ENCODE data around the gene AAK1.

Gene AAK1

DNA sequence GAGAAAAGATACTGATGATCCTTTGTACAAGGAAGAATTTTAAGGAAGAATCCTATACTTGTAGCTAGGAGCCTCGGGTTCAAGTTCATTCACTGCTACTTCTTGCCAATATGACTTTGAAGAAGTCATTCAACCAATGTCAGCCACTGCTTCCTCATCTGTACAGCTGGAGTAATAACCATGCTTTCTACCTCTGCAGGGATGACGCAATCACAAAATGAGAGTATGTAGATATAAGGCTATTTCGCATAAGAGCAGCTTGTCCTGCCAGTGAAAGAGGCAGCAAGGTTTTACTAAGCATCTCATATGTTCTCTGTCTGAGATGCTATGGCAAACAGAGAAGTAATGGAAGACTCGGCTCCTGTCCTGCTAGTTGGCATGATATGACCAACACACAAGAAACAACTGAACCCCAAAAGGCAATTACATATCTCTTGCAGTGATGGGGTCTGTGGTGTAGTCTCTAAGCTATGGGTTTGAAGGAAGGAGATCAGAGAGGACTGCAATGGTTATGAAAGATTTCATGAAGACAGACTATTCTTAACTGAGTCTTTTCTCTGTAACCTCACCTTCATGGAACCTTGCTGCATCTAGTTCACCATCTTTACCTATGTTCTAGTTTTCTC, 9.2 kb downstream of the AAK1 start:
- Histone ChIP-seq H3K9me2 (replicated peaks; ENCODE audit: control insufficient read depth, low read length) (no peaks in the 10 kb centered on the region), H4K20me1 (ENCODE audit: control insufficient read depth, insufficient read depth, low read depth, low read length) (no peaks in the 10 kb centered on the region), H3K4me1 (ENCODE audit: control insufficient read depth, low read length) (no peaks in the 10 kb centered on the region), H3K79me2 (ENCODE audit: control insufficient read depth, low read length) (no peaks in the 10 kb centered on the region), H3K27me3 (ENCODE audit: control insufficient read depth, low read length) (peaks cover 36% of the 10 kb centered on the region), H3K4me3 (ENCODE audit: low read length) (no peak overlapping the region), H3K36me3 (ENCODE audit: control insufficient read depth, low read length) (no peaks in the 10 kb centered on the region), H3K27ac (ENCODE audit: low read depth, low read length) (no peak overlapping the region), H3K4me2 (ENCODE audit: low read length) (no peak overlapping the region), H3K9me3 (ENCODE audit: control insufficient read depth, insufficient read depth, low read length) (no peaks in the 10 kb centered on the region), H3F3A (ENCODE audit: control insufficient read depth, insufficient read depth) (no peaks in the 10 kb centered on the region)
- TF ChIP-seq, protein P1, sequence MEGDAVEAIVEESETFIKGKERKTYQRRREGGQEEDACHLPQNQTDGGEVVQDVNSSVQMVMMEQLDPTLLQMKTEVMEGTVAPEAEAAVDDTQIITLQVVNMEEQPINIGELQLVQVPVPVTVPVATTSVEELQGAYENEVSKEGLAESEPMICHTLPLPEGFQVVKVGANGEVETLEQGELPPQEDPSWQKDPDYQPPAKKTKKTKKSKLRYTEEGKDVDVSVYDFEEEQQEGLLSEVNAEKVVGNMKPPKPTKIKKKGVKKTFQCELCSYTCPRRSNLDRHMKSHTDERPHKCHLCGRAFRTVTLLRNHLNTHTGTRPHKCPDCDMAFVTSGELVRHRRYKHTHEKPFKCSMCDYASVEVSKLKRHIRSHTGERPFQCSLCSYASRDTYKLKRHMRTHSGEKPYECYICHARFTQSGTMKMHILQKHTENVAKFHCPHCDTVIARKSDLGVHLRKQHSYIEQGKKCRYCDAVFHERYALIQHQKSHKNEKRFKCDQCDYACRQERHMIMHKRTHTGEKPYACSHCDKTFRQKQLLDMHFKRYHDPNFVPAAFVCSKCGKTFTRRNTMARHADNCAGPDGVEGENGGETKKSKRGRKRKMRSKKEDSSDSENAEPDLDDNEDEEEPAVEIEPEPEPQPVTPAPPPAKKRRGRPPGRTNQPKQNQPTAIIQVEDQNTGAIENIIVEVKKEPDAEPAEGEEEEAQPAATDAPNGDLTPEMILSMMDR (IDR thresholded peaks at IDR 0.05; ENCODE audit: low read depth, low read length, poor library complexity, severe bottlenecking) = no peak
- no peak for TF ChIP-seq EZH2phosphoT487 (IDR thresholded peaks at IDR 0.05; ENCODE audit: borderline replicate concordance, low read length)

DNA sequence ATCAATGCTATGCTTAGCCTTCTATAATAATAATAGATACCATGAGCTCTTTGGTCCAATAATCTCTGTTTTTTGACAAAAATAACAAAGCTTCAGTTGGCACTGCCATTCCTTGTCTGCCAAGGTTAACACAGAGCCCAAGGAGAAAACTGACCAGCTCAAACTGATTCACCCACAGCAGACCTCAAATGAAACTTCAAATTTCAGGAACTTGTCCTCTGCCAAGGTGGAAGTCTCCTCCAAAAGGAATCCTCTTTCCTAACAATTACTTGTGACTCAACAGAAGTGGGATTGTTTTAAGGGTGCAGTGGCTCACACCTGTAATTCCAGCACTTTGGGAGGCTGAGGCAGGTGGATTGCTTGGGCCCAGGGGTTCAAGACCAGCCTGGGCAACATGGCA, 12.1 kb downstream of the AAK1 start:
- Histone ChIP-seq H3K27ac (ENCODE audit: low read depth, low read length) (no peak overlapping the region), H3K4me1 (ENCODE audit: control insufficient read depth, low read length) (no peaks in the 10 kb centered on the region), H4K20me1 (ENCODE audit: control insufficient read depth, insufficient read depth, low read depth, low read length) (no peaks in the 10 kb centered on the region), H3K9me3 (ENCODE audit: control insufficient read depth, insufficient read depth, low read length) (no peaks in the 10 kb centered on the region), H3K4me2 (ENCODE audit: low read length) (no peak overlapping the region), H3K27me3 (ENCODE audit: control insufficient read depth, low read length) (peaks cover 32% of the 10 kb centered on the region), H3K36me3 (ENCODE audit: control insufficient read depth, low read length) (no peaks in the 10 kb centered on the region), H3K79me2 (ENCODE audit: control insufficient read depth, low read length) (no peaks in the 10 kb centered on the region), H3K9me2 (replicated peaks; ENCODE audit: control insufficient read depth, low read length) (no peaks in the 10 kb centered on the region), H3F3A (ENCODE audit: control insufficient read depth, insufficient read depth) (no peaks in the 10 kb centered on the region), H3K4me3 (ENCODE audit: low read length) (no peak overlapping the region)
- no peak for TF ChIP-seq EZH2phosphoT487 (IDR thresholded peaks at IDR 0.05; ENCODE audit: borderline replicate concordance, low read length)
- TF ChIP-seq, protein P1 (IDR thresholded peaks at IDR 0.05; ENCODE audit: low read depth, low read length, poor library complexity, severe bottlenecking) = no peak

DNA sequence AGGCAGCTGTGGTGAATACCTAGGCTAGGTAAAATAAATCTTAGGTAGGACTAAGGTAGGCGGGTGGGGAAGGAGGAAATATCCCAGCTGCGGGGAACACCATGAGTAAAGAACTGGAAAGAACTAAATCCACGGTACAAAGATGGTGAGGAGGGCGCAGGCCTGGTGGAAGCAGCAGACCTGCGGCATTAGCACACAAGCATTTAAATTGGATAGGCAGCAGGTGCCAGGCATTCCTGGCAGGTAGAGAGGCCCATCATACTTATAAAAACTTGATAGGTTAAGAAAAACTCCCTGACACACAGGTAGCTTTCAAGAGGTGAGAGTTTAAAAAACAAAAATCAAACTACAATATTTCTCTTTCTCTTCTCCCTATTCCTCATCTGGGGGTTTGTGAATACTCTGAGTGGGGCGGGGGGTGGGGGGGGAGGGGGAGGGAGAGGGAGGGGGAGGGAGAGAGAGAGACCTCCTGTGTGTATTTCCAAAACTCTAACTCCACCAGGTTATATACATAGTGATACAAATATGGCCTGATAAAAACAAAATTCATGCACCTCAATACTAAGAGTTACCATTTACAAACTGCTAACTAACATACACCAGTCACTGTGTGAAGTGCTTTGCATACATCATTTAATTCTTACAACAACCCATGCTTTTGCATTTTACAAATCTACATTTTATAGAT, 13.5 kb downstream of the AAK1 start:
- H3K27ac ChIP-seq (ENCODE audit: low read depth, low read length) = no peak overlapping the region
- H3K4me2 ChIP-seq (ENCODE audit: low read length) = no peak overlapping the region
- no peaks in the 10 kb centered on the region for H3K9me2 ChIP-seq (replicated peaks; ENCODE audit: control insufficient read depth, low read length)
- no peaks in the 10 kb centered on the region for H3K4me1 ChIP-seq (ENCODE audit: control insufficient read depth, low read length)
- no peaks in the 10 kb centered on the region for H3K9me3 ChIP-seq (ENCODE audit: control insufficient read depth, insufficient read depth, low read length)
- no peaks in the 10 kb centered on the region for H3K79me2 ChIP-seq (ENCODE audit: control insufficient read depth, low read length)
- H4K20me1 ChIP-seq (ENCODE audit: control insufficient read depth, insufficient read depth, low read depth, low read length) = no peaks in the 10 kb centered on the region
- no peaks in the 10 kb centered on the region for H3K36me3 ChIP-seq (ENCODE audit: control insufficient read depth, low read length)
- no peak overlapping the region for H3K4me3 ChIP-seq (ENCODE audit: low read length)
- no peak for TF ChIP-seq EZH2phosphoT487 (IDR thresholded peaks at IDR 0.05; ENCODE audit: borderline replicate concordance, low read length)
- TF ChIP-seq, protein P1 (IDR thresholded peaks at IDR 0.05; ENCODE audit: low read depth, low read length, poor library complexity, severe bottlenecking) = no peak
- peaks cover 32% of the 10 kb centered on the region for H3K27me3 ChIP-seq (ENCODE audit: control insufficient read depth, low read length)
- H3F3A ChIP-seq (ENCODE audit: control insufficient read depth, insufficient read depth) = no peaks in the 10 kb centered on the region

All from DOHH2 (cell line).